GM23338 (cell line): ENCODE data around the gene SPATA2L. TPM values are rescaled to one million over a fixed set of nuclear protein-coding genes. Genes with fewer than 3 reads are reported as not detected.
A peak's percentile ranks its signal among the peaks of the same experiment; 100 is the strongest.

ENCODE experiments used
- ATAC-seq: fragments of 200-7000 bp; cut with Tn5 transposase; 3 replicates; pipeline ENCODE4 v1.9.1; 2020
- DNase-seq: peaks from one replicate; pipeline ENCODE4 v3.0.0-alpha.2; 2015; ENCODE audit warnings: low spot score
- H2AFZ ChIP-seq: fragments of 200-600 bp; sonication (generic); 2 replicates; pipeline ENCODE4 v1.8.0; 2016; ENCODE audit warnings: antibody characterized with exemption, mild to moderate bottlenecking, moderate library complexity
- H3F3A ChIP-seq: fragments of 200-600 bp; sonication (generic); replicated peaks from 2 replicates; pipeline ENCODE4 v1.8.0; 2017; ENCODE audit warnings: antibody characterized with exemption, mixed run types, low read depth
- H3K27ac ChIP-seq: fragments of 200-600 bp; sonication (generic); 2 replicates; pipeline ENCODE4 v1.6.1; 2016; ENCODE audit warnings: low read depth
- H3K27me3 ChIP-seq: fragments of 200-600 bp; sonication (generic); 2 replicates; pipeline ENCODE4 v1.8.0; 2016; ENCODE audit warnings: mild to moderate bottlenecking, mixed run types, moderate library complexity; ENCODE audit not compliant: insufficient read depth
- H3K36me3 ChIP-seq: fragments of 200-600 bp; sonication (generic); 2 replicates; pipeline ENCODE4 v1.8.0; 2016; ENCODE audit warnings: mild to moderate bottlenecking; ENCODE audit not compliant: insufficient read depth
- H3K4me1 ChIP-seq: fragments of 200-600 bp; sonication (generic); 2 replicates; pipeline ENCODE4 v1.8.0; 2016; ENCODE audit warnings: mild to moderate bottlenecking, moderate library complexity; ENCODE audit not compliant: insufficient read depth
- H3K4me2 ChIP-seq: fragments of 200-600 bp; sonication (generic); 2 replicates; pipeline ENCODE4 v1.7.1; 2017; ENCODE audit warnings: mixed run types
- H3K4me3 ChIP-seq: fragments of 200-600 bp; sonication (generic); 2 replicates; pipeline ENCODE4 v1.6.1; 2016; ENCODE audit warnings: mixed run types
- H3K79me2 ChIP-seq: fragments of 200-600 bp; sonication (generic); replicated peaks from 2 replicates; pipeline ENCODE4 v1.8.0; 2017; ENCODE audit warnings: mild to moderate bottlenecking; ENCODE audit not compliant: insufficient read depth
- H3K9me2 ChIP-seq: fragments of 200-600 bp; sonication (generic); 2 replicates; pipeline ENCODE4 v1.8.0; 2017; ENCODE audit not compliant: insufficient read depth
- H4K20me1 ChIP-seq: fragments of 200-600 bp; sonication (generic); replicated peaks from 2 replicates; pipeline ENCODE4 v1.8.0; 2017; ENCODE audit warnings: mild to moderate bottlenecking; ENCODE audit not compliant: insufficient read depth
- H3K27ac Mint-ChIP-seq: 2 replicates; pipeline ENCODE4 v1.8.0; 2020; ENCODE audit warnings: inconsistent platforms, mild to moderate bottlenecking, moderate library complexity, mixed read lengths
- H3K27me3 Mint-ChIP-seq: 3 replicates; pipeline ENCODE4 v1.8.0; 2022; ENCODE audit warnings: low read depth, mild to moderate bottlenecking, moderate library complexity, mixed read lengths, inconsistent platforms; ENCODE audit not compliant: insufficient read depth, poor library complexity
- H3K36me3 Mint-ChIP-seq: 3 replicates; pipeline ENCODE4 v1.8.0; 2021; ENCODE audit warnings: low read depth, mild to moderate bottlenecking, inconsistent platforms, moderate library complexity, mixed read lengths
- H3K4me1 Mint-ChIP-seq: 3 replicates; pipeline ENCODE4 v1.8.0; 2020; ENCODE audit warnings: mild to moderate bottlenecking, inconsistent platforms, mixed read lengths
- H3K4me3 Mint-ChIP-seq: 3 replicates; pipeline ENCODE4 v1.8.0; 2021; ENCODE audit warnings: moderate library complexity, mild to moderate bottlenecking, inconsistent platforms, mixed read lengths
- H3K9me3 Mint-ChIP-seq: 3 replicates; pipeline ENCODE4 v1.8.0; 2020; ENCODE audit warnings: moderate library complexity, mild to moderate bottlenecking, inconsistent platforms, mixed read lengths
- CREB1 ChIP-seq: fragments of 250-450 bp; sonication (Bioruptor Pico); IDR thresholded peaks from 2 replicates; pipeline ENCODE4 v1.5.0; 2020; ENCODE audit warnings: low read depth, mild to moderate bottlenecking, moderate library complexity
- EZH2phosphoT487 ChIP-seq: fragments of 200-600 bp; sonication (generic); IDR thresholded peaks from one replicate; pipeline ENCODE4 v1.8.1; 2018; ENCODE audit warnings: antibody characterized with exemption; ENCODE audit not compliant: unreplicated experiment
- JUNB ChIP-seq: IDR thresholded peaks from one replicate; pipeline ENCODE4 v1.6.1; 2016; ENCODE audit warnings: antibody characterized with exemption; ENCODE audit not compliant: unreplicated experiment
- POLR2AphosphoS5 ChIP-seq: IDR thresholded peaks from 2 replicates; pipeline ENCODE4 v1.6.1; 2016; ENCODE audit warnings: antibody characterized with exemption, low read depth
- STAT1 ChIP-seq: IDR thresholded peaks from one replicate; pipeline ENCODE4 v1.6.1; 2016; ENCODE audit warnings: antibody characterized with exemption; ENCODE audit not compliant: unreplicated experiment
- polyA plus RNA-seq: library from polyadenylated mRNA; unstranded; fragments of >200 nt; fragmentation: Nextera tagmentation; extraction: Ambion mirVana; gene quantifications from 2 replicates; pipeline ENCODE4 v1.2.1, GENCODE V29; 2016
- total RNA-seq: library from RNA; depleted of rRNA; stranded (reverse); fragments of >200 nt; shearing (Covaris generic); gene quantifications from 2 replicates; pipeline ENCODE4 v1.2.3, GENCODE V29; 2014
- TF ChIP-seq, protein P1 (sequence below), 2 experiments: fragments of 200-600 bp in 1 of 2; sonication (generic) in 1 of 2; conservative IDR thresholded peaks; 2 replicates each; pipeline versions ENCODE4 v1.5.1 to v1.6.1; 2016 to 2017; ENCODE audit warnings: antibody characterized with exemption in 2 of 2, low read depth in 2 of 2, mild to moderate bottlenecking in 2 of 2, moderate library complexity in 1 of 2
- TF ChIP-seq, protein P2 (sequence below): IDR thresholded peaks from one replicate; pipeline ENCODE4 v1.6.1; 2018; ENCODE audit warnings: antibody characterized with exemption; ENCODE audit not compliant: unreplicated experiment

SPATA2L gene
- total and polyA plus RNA-seq, 2 experiments from 2014 or later: 6.9 to 26.2 TPM

DNA sequence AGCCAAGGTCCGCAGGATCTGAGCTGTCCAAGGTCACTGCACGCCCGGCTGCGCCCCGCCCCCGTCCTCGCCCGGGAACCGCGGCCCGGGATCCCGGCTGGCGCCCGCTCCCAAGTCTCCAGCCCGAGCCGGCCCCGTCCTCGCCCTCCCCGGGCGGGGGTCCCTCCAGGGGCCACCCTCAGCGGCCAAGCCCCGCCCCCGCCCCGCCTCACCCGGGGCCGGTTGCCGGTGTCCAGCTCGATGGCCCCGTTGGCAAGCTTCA, 19.0 kb upstream of the SPATA2L start:
- Histone ChIP-seq H3K27ac (no peak overlapping the region), H2AFZ (peak overlapping the region; percentile 81; the same call in 1 of the 2 replicates)

DNA sequence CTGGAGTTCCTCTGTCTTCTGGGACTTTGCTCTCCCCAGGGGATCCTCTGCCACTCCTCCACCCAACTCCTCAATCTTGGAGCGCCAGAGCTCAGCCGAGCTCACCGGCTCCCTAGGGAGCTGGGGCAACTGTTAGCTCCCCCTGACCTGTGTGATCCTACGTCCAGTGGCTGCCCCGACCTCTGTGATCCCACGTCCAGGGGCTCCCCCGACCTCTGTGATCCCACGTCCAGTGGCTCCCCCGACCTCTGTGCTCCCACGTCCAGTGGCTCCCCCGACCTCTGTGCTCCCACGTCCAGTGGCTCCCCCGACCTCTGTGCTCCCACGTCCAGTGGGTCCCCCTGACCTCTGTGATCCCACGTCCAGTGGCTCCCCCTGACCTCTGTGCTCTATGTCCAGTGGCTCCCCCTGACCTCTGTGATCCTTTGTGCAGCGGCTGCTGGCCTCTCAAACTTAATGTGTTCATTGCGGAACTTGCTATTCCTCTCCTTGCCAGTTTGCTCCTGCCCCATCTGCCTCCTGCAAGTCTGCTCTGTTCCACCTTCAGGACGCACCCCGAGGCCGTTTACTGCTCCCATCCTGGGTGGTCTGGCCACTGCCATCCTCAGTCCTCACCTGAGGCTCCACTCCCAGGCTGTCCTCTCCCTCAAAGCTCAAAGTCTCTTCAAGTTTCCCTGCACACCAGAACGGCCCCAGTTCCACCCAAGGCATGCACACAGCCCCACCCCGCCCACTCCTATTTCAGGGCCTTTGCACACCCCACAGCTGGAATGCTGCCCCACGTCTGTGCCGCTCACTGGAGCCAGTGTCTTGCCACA, 16.4 kb upstream of the SPATA2L start:
- peaks cover 23% of the 10 kb centered on the region for H4K20me1 ChIP-seq
- no peak overlapping the region for H3K4me2 ChIP-seq
- H3K36me3 Mint-ChIP-seq: peaks cover 44% of the 10 kb centered on the region
- no peak overlapping the region for H3K4me3 ChIP-seq
- H3K4me3 Mint-ChIP-seq: 0 out of 3 replicates have a peak overlapping the region, but pooled peaks have one; percentile 24
- H3K9me2 ChIP-seq: no peaks in the 10 kb centered on the region
- ATAC-seq (no peak), DNase-seq (no peak)
- H3K9me3 Mint-ChIP-seq: no peaks in the 10 kb centered on the region; the same call in 2 of the 3 replicates
- H2AFZ ChIP-seq: no peak overlapping the region
- H3K27ac Mint-ChIP-seq: no peak overlapping the region
- H3K27me3 Mint-ChIP-seq: peaks cover 51% of the 10 kb centered on the region
- peaks cover 61% of the 10 kb centered on the region for H3K27me3 ChIP-seq
- peaks cover 2% of the 10 kb centered on the region for H3K79me2 ChIP-seq
- no peaks in the 10 kb centered on the region; the same call in 1 of the 2 replicates for H3K36me3 ChIP-seq
- peaks cover 36% of the 10 kb centered on the region for H3F3A ChIP-seq
- H3K27ac ChIP-seq: no peak overlapping the region
- peaks cover 12% of the 10 kb centered on the region for H3K4me1 ChIP-seq
- peaks cover 16% of the 10 kb centered on the region for H3K4me1 Mint-ChIP-seq
- TF ChIP-seq STAT1 (no peak), EZH2phosphoT487 (no peak), CREB1 (CRISPR knock-in tag) (no peak), POLR2AphosphoS5 (no peak), JUNB (no peak)
- TF ChIP-seq, protein P1, sequence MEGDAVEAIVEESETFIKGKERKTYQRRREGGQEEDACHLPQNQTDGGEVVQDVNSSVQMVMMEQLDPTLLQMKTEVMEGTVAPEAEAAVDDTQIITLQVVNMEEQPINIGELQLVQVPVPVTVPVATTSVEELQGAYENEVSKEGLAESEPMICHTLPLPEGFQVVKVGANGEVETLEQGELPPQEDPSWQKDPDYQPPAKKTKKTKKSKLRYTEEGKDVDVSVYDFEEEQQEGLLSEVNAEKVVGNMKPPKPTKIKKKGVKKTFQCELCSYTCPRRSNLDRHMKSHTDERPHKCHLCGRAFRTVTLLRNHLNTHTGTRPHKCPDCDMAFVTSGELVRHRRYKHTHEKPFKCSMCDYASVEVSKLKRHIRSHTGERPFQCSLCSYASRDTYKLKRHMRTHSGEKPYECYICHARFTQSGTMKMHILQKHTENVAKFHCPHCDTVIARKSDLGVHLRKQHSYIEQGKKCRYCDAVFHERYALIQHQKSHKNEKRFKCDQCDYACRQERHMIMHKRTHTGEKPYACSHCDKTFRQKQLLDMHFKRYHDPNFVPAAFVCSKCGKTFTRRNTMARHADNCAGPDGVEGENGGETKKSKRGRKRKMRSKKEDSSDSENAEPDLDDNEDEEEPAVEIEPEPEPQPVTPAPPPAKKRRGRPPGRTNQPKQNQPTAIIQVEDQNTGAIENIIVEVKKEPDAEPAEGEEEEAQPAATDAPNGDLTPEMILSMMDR (conservative IDR thresholded peaks at IDR 0.05; ENCODE audit: low read depth in 2 of 2): no peak

More for the DNA sequence above, 19.0 kb upstream of the SPATA2L start:
- Histone ChIP-seq H3K27me3 (peaks cover 67% of the 10 kb centered on the region), H3K79me2 (no peaks in the 10 kb centered on the region), H4K20me1 (peaks cover 11% of the 10 kb centered on the region), H3K36me3 (0 out of 2 replicates have a peak, but pooled peaks cover 4% of the 10 kb centered on the region), H3K4me3 (peak overlapping the region; percentile 77), H3K4me1 (peaks cover 13% of the 10 kb centered on the region), H3F3A (peaks cover 37% of the 10 kb centered on the region), H3K9me2 (no peaks in the 10 kb centered on the region), H3K4me2 (peak overlapping the region; percentile 93)
- H3K27ac Mint-ChIP-seq: peak overlapping the region; percentile 83
- ATAC-seq: peak; percentile 44
- H3K27me3 Mint-ChIP-seq: peaks cover 54% of the 10 kb centered on the region
- peak; percentile 4; the same call in 1 of the 2 replicates for TF ChIP-seq POLR2AphosphoS5
- TF ChIP-seq EZH2phosphoT487: no peak
- TF ChIP-seq, protein P2, sequence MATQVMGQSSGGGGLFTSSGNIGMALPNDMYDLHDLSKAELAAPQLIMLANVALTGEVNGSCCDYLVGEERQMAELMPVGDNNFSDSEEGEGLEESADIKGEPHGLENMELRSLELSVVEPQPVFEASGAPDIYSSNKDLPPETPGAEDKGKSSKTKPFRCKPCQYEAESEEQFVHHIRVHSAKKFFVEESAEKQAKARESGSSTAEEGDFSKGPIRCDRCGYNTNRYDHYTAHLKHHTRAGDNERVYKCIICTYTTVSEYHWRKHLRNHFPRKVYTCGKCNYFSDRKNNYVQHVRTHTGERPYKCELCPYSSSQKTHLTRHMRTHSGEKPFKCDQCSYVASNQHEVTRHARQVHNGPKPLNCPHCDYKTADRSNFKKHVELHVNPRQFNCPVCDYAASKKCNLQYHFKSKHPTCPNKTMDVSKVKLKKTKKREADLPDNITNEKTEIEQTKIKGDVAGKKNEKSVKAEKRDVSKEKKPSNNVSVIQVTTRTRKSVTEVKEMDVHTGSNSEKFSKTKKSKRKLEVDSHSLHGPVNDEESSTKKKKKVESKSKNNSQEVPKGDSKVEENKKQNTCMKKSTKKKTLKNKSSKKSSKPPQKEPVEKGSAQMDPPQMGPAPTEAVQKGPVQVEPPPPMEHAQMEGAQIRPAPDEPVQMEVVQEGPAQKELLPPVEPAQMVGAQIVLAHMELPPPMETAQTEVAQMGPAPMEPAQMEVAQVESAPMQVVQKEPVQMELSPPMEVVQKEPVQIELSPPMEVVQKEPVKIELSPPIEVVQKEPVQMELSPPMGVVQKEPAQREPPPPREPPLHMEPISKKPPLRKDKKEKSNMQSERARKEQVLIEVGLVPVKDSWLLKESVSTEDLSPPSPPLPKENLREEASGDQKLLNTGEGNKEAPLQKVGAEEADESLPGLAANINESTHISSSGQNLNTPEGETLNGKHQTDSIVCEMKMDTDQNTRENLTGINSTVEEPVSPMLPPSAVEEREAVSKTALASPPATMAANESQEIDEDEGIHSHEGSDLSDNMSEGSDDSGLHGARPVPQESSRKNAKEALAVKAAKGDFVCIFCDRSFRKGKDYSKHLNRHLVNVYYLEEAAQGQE: peak; percentile 12
- H3K4me1 Mint-ChIP-seq: peaks cover 18% of the 10 kb centered on the region
- H3K9me3 Mint-ChIP-seq: no peaks in the 10 kb centered on the region; the same call in 2 of the 3 replicates
- no peak for DNase-seq
- H3K36me3 Mint-ChIP-seq: peaks cover 35% of the 10 kb centered on the region
- H3K4me3 Mint-ChIP-seq: peak overlapping the region; percentile 82
